GM19025 (cell line): Measurements from ENCODE around the gene MYCBP2.
"Not testable (repeated sequence)": the region's sequence is repeated elsewhere in the genome, so short reads cannot be mapped to it uniquely, and the experiment has no call there.

Experiments
- ATAC-seq: cut with Tn5 transposase; IDR thresholded peaks from one replicate; pipeline ENCODE4 v1.9.1; 2021; ENCODE audit warnings: mild to moderate bottlenecking, low read depth, moderate library complexity; ENCODE audit not compliant: unreplicated experiment

The MYCBP2 gene

GRCh38 chr13:77339408-77339807, 12.5 kb upstream of the MYCBP2 start:
- peak; percentile 46 for ATAC-seq

DNA sequence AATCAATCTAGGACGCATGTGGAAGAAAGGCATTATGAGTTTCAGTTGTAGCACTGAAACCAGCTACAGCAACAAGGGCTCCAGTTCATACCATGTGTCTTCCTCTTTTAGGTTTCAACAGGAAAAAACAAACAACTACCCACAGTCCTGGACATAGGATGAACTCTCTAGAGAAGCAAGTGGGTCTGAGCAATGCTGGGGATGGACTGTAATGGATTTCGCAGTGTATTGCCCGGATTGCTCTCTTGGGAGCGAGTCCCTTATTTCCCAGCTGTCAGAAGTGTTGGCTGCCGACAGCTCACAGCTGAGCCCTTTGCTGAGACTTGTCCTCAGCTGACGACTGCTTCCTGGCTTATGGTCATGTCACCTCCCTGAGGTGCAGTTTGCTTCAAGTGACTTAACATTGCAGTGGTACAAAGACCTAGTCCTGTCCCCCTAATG, 12.1 kb upstream of the MYCBP2 start:
- ATAC-seq: peak; percentile 59

- ATAC-seq: peak; percentile 40
Measured at GRCh38 chr13:77338329-77338728, 11.4 kb upstream of the MYCBP2 start.

- no peak for ATAC-seq
Measured at GRCh38 chr13:77337159-77337558, 10.3 kb upstream of the MYCBP2 start.

DNA sequence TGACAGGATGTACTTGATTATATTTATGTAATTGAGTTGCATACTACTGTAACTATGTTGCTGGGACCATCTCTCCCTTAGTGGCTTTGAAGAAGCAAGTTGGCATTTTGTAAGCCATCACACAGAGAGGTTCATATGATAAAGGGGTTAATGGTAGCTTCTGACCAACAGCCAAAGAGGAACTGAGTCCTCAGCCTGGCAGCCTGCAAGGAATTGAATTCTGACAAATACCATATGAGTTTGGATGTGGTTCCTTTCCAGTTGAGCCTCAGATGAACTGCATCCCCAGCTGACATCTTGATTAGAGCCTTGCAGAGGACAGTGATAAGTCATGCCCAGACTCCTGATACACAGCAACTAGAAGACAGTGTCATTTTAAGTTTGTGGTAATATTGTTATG, 8.6 kb upstream of the MYCBP2 start:
- ATAC-seq: no peak

DNA sequence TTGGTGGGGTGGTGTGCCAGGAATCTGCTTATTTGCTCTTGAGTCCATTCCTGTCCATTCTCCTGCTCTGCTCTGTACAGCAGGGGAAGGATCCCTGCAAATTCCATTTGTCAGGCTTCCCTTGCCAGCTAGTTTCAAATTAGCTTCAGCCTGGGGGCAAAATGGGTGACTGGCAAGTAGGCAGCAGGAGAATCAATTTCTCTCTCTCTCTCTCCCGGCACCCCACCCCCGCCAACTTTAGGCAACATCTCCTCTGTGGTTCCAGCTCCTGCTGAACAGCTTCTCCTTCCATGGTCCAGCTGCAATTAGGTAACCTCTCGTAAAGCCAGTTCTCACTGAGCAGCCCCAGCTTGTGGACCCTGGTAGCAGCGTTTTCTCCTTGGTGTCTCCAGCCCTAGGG, 6.7 kb upstream of the MYCBP2 start:
- no peak for ATAC-seq

DNA sequence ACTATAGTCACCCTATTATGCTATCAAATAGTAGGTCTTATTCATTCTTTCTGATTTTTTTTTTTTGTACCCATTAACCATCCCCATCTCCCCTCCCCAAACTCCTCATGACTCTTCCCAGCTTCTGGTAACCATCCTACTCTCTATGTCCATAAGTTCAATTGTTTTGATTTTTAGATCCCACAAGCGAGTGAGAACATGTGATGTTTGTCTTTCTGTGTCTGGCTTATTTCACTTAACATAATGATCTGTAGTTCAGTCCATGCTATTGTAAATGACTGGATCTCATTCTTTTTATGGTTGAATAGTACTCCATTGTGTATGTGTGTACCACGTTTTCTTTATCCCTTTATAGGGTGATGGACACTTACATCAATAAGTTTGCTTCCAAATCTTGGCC, 4.5 kb upstream of the MYCBP2 start:
- no peak for ATAC-seq

GRCh38 chr13:77329911-77330584, 3.2 kb upstream of the MYCBP2 start:
- no peak for ATAC-seq

- ATAC-seq: peak; percentile 57
Measured at GRCh38 chr13:77329133-77329910, 2.4 kb upstream of the MYCBP2 start.

DNA sequence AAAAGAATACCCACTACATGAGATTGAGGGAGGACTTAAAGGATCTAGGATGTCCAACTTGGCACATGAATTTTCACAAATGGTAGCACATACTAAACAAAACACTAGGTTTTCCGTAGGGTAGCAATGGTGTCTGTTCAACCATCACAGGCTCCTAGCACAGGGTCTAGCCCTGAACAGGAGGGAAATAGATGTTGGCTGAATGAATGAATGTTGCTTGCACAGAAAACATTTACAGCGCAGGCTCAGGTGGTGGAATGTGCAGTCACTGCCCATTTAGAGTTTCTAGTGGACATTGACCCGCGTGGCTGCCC, 1.9 kb upstream of the MYCBP2 start:
- ATAC-seq: peak; percentile 8

GRCh38 chr13:77325371-77325980, 1.4 kb downstream of the MYCBP2 start:
- ATAC-seq: no peak

GRCh38 chr13:77323858-77324257, 3.0 kb downstream of the MYCBP2 start:
- ATAC-seq: no peak

- ATAC-seq: no peak
Measured at GRCh38 chr13:77319536-77319935, 7.4 kb downstream of the MYCBP2 start.

DNA sequence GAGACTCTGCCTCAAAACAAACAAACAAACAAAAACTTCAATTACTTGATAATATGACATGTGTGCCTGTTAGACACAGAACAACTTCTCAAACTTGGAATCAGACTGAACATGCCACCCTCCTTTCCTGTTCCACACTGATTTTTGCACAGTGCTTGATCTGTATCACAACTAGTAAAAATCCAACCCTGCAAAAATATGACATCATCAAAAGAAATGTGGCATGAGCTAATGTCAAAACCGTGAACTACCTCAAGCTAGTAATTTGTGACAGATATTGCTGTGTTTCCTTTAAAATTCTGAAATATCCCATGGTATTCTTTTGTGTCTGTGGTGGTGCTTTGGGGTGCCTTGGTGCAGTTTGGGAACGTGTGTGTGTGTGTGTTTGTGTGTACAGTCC, 8.2 kb downstream of the MYCBP2 start:
- ATAC-seq: no peak

GRCh38 chr13:77316430-77316829, 10.5 kb downstream of the MYCBP2 start:
- ATAC-seq: no peak

- ATAC-seq: not testable (repeated sequence)
Measured at GRCh38 chr13:77315509-77315908, 11.4 kb downstream of the MYCBP2 start.

GRCh38 chr13:77313923-77314322, 13.0 kb downstream of the MYCBP2 start:
- no peak for ATAC-seq

DNA sequence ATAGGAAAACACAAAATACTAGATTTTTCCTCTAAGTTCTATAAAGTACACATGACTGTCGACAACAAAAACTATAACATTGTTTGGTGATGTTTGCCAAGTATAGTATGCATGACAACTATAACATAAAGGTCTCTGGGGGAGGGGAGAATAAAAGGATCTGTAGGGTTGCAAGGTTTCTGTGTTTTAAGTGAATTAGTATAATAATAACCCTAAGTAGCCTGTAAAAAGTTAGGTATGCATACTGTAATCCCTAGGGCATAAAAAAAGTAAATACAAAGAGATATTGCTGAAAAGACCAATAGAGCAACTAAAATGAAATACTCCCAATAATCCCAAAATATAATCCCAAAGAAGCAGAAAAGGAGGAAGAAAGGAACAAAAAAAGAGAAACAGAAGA, 14.6 kb downstream of the MYCBP2 start:
- no peak for ATAC-seq

GRCh38 chr13:77310579-77311279, 16.2 kb downstream of the MYCBP2 start:
- ATAC-seq: no peak

DNA sequence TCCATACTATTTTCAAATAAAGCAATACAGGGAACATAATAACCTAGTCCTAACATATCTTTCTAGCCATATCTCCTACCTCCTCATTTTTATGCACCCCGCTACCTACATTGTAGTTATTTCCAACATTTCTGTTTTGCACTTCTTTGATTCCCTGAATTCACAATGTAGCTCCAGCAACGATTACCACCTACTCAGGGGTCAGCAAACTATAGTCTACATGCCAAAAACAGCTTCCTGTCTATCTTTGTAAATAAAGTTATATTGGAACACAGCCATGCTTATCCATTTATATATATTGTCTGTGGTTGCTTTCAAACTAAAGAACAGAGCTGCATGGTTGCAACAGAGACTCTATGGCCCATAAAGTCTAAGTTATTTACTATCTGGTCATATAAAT, 16.7 kb downstream of the MYCBP2 start:
- ATAC-seq: no peak

DNA sequence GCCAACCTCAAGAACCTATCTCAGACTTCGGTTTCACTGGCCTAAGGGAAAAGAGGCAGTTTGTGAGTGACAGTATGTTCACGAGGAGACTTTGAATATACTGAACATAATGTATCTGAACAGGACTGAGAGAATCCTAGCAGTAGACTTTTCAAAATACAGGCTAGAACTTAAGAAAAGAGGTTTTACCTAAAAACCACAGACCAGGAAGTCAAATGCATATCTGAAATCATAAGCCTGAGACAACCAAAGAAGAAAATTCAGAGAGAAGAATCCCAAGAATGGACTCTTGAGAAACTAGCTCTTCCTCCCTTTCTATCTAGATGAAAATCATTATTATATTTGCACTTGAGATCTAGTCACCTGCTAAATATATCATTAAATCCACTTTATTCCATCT, 17.6 kb downstream of the MYCBP2 start:
- ATAC-seq: no peak
